Activated gamma-delta T cell treated with anti-CD3 and anti-CD28 coated beads, Interleukin-2, amount 50 U/mL, for 16 hours (primary cell): ENCODE measurements around the gene CEP295NL.

Experiments used
- DNase-seq: peaks from one replicate; pipeline ENCODE4 v3.0.0-alpha.2; 2020; ENCODE audit warnings: low read depth

The CEP295NL gene

GRCh38 chr17:78862073-78863023 is 40.7 kb downstream of the CEP295NL start:
- no peak for DNase-seq

- no peak for DNase-seq
Measured at GRCh38 chr17:78861229-78861628, 41.8 kb downstream of the CEP295NL start.

GRCh38 chr17:78859051-78859450 is 44.0 kb downstream of the CEP295NL start:
- no peak for DNase-seq

- no peak for DNase-seq
Measured at GRCh38 chr17:78857266-78857665, 45.7 kb downstream of the CEP295NL start.

GRCh38 chr17:78855561-78856165 is 47.3 kb downstream of the CEP295NL start:
- no peak for DNase-seq

- no peak for DNase-seq
Measured at GRCh38 chr17:78854508-78854907, 48.5 kb downstream of the CEP295NL start.

GRCh38 chr17:78853926-78854394 is 49.0 kb downstream of the CEP295NL start:
- no peak for DNase-seq

- DNase-seq: no peak
Measured at GRCh38 chr17:78852709-78853121, 50.3 kb downstream of the CEP295NL start.

GRCh38 chr17:78849026-78849425 is 54.0 kb downstream of the CEP295NL start:
- no peak for DNase-seq

- DNase-seq: no peak
Measured at GRCh38 chr17:78847052-78847451, 55.9 kb downstream of the CEP295NL start.

- DNase-seq: no peak
Measured at GRCh38 chr17:78844301-78845005, 58.5 kb downstream of the CEP295NL start.

- DNase-seq: peak; percentile 37
Measured at GRCh38 chr17:78842881-78843565, 60.0 kb downstream of the CEP295NL start.

GRCh38 chr17:78840780-78841611 is 62.0 kb downstream of the CEP295NL start, which contains the start of gene USP36:
USP36 (minus strand) TSS chr17:78840814; CDS start chr17:78836363, 4,451 bp downstream.
- peak; percentile 100 for DNase-seq
